HepG2 (cell line): Measurements from ENCODE around the gene CADPS2. TPM values are rescaled to one million over a fixed set of nuclear protein-coding genes. Genes with fewer than 3 reads are reported as not detected.
"Not testable (repeated sequence)": the region's sequence is repeated elsewhere in the genome, so short reads cannot be mapped to it uniquely, and the experiment has no call there.

Experiments used
- ARID4A ChIP-seq: sonication (generic); formaldehyde crosslinking; IDR thresholded peaks from 2 replicates; pipeline ENCODE4 v1.5.0; 2020; ENCODE audit warnings: mild to moderate bottlenecking, missing genetic modification reagents, borderline replicate concordance
- ASH2L ChIP-seq: fragments of 300-600, 200-600 bp; sonication (generic); IDR thresholded peaks from 2 replicates; pipeline ENCODE4 v1.7.0; 2017; ENCODE audit warnings: low read depth, mild to moderate bottlenecking, moderate library complexity, mixed read lengths, low read length; ENCODE audit not compliant: insufficient read length
- BHLHE40 ChIP-seq: IDR thresholded peaks from 2 replicates; pipeline ENCODE4 v1.6.1; 2011; ENCODE audit warnings: low read length, improper control_type of control experiment
- CREM ChIP-seq, 2 experiments: sonication (generic) in 1 of 2; formaldehyde crosslinking in 1 of 2; IDR thresholded peaks; 2 replicates each; pipeline versions ENCODE4 v1.4.0 to v1.6.1; 2016 to 2020; ENCODE audit warnings: antibody characterized with exemption in 1 of 2, mild to moderate bottlenecking in 1 of 2, missing genetic modification reagents in 1 of 2
- ETV5 ChIP-seq: IDR thresholded peaks from 2 replicates; pipeline ENCODE4 v1.6.1; 2018; ENCODE audit warnings: missing biosample characterization, missing genetic modification reagents, inconsistent platforms, borderline replicate concordance
- FOXK1 ChIP-seq: sonication (generic); formaldehyde crosslinking; IDR thresholded peaks from 2 replicates; pipeline ENCODE4 v1.4.0; 2020; ENCODE audit warnings: low read depth, missing genetic modification reagents, borderline replicate concordance
- FOXP1 ChIP-seq, 2 experiments: fragments of 450-650 bp in 1 of 2; IDR thresholded peaks; 2 replicates each; pipeline ENCODE4 v1.6.1; 2017 to 2018; ENCODE audit warnings: antibody characterized with exemption in 1 of 2
- IRF2 ChIP-seq: IDR thresholded peaks from 2 replicates; pipeline ENCODE4 v1.6.1; 2018; ENCODE audit warnings: missing genetic modification reagents, missing compliant biosample characterization
- ISL2 ChIP-seq: sonication (generic); formaldehyde crosslinking; IDR thresholded peaks from 2 replicates; pipeline ENCODE4 v1.5.0; 2020; ENCODE audit warnings: missing genetic modification reagents
- MAF1 ChIP-seq: sonication (generic); formaldehyde crosslinking; IDR thresholded peaks from 2 replicates; pipeline ENCODE4 v1.5.0; 2020; ENCODE audit warnings: missing genetic modification reagents, borderline replicate concordance
- MLX ChIP-seq: IDR thresholded peaks from 2 replicates; pipeline ENCODE4 v1.6.1; 2016
- NR1H2 ChIP-seq: sonication (generic); formaldehyde crosslinking; IDR thresholded peaks from 2 replicates; pipeline ENCODE4 v1.8.1; 2022; ENCODE audit warnings: low read depth, missing genetic modification reagents, borderline replicate concordance
- REPIN1 ChIP-seq: sonication (generic); formaldehyde crosslinking; IDR thresholded peaks from 2 replicates; pipeline ENCODE4 v1.8.0; 2022; ENCODE audit warnings: missing genetic modification reagents, low read depth, mild to moderate bottlenecking, borderline replicate concordance
- RXRB ChIP-seq: IDR thresholded peaks from 2 replicates; pipeline ENCODE4 v1.6.1; 2016; ENCODE audit warnings: borderline replicate concordance, missing genetic modification reagents, missing compliant biosample characterization
- SAP130 ChIP-seq: IDR thresholded peaks from 2 replicates; pipeline ENCODE4 v1.6.1; 2016; ENCODE audit warnings: low read depth
- TEAD3 ChIP-seq: optimal IDR thresholded peaks from 2 replicates; pipeline ENCODE3; 2016; ENCODE audit warnings: borderline replicate concordance
- THRA ChIP-seq: sonication (generic); formaldehyde crosslinking; IDR thresholded peaks from 2 replicates; pipeline ENCODE4 v1.4.0; 2020; ENCODE audit warnings: missing genetic modification reagents, borderline replicate concordance
- ZBTB43 ChIP-seq: sonication (generic); formaldehyde crosslinking; conservative IDR thresholded peaks from 2 replicates; pipeline ENCODE4 v1.4.0; 2020; ENCODE audit warnings: missing genetic modification reagents
- ZMYM4 ChIP-seq: sonication (generic); formaldehyde crosslinking; IDR thresholded peaks from 2 replicates; pipeline ENCODE4 v1.8.1; 2023; ENCODE audit warnings: mild to moderate bottlenecking, missing genetic modification reagents
- ZNF343 ChIP-seq: sonication (generic); formaldehyde crosslinking; IDR thresholded peaks from 2 replicates; pipeline ENCODE4 v1.4.0; 2020; ENCODE audit warnings: mild to moderate bottlenecking, missing genetic modification reagents
- ZSCAN31 ChIP-seq: sonication (generic); formaldehyde crosslinking; IDR thresholded peaks from 2 replicates; pipeline ENCODE4 v1.5.0; 2020; ENCODE audit warnings: low read depth, mild to moderate bottlenecking, missing genetic modification reagents
- polyA plus RNA-seq, 8 experiments: library from polyadenylated mRNA; depleted of rRNA in 3 of 8; stranded (reverse) in 7 of 8; unstranded in 1 of 8; fragments of >200 nt; fragmentation: Illumina TruSeq in 4 of 8; extraction: Trizol in 4 of 8; gene quantifications; 2 replicates each; pipeline versions ENCODE4 v1.2.1 to v1.2.3, GENCODE V29; 2011 to 2016; ENCODE audit warnings: low read depth in 4 of 8, missing spikeins in 1 of 8, mixed read lengths in 1 of 8; ENCODE audit not compliant: insufficient read depth in 1 of 8
- total RNA-seq, 5 experiments: library from RNA; depleted of rRNA; stranded (reverse); fragments of >200 nt; fragmentation: Illumina TruSeq; extraction: Trizol; gene quantifications; 2 replicates each; pipeline ENCODE4 v1.2.3, GENCODE V29; 2016; ENCODE audit warnings: low read depth in 1 of 5

CADPS2 gene
- total and polyA plus RNA-seq, 2 of the 13 experiments (the other 11 are each of a cell fraction or from before 2014, with no cell fraction given), result 17.6 to 43.8 TPM

- TF ChIP-seq ZMYM4 (CRISPR knock-in tag) (peak; percentile 95), MAF1 (0 out of 2 replicates have a peak, but pooled peaks have one; percentile 46), NR1H2 (CRISPR knock-in tag) (peak; percentile 74; the same call in 1 of the 2 replicates), CREM (IDR thresholded peaks at IDR 0.05) (peak; percentile 72), ASH2L (peak; percentile 45), ISL2 (peak; percentile 95), ARID4A (peak; percentile 62; the same call in 1 of the 2 replicates), ETV5 (CRISPR knock-in tag) (peak; percentile 42; the same call in 1 of the 2 replicates), RXRB (CRISPR knock-in tag) (peak; percentile 92), ZNF343 (CRISPR knock-in tag) (peak; percentile 20; the same call in 1 of the 2 replicates), TEAD3 (peak; percentile 75), ZSCAN31 (CRISPR knock-in tag) (peak; percentile 38; the same call in 1 of the 2 replicates), REPIN1 (CRISPR knock-in tag) (peak; percentile 81), ZBTB43 (CRISPR knock-in tag) (peak; percentile 73; the same call in 1 of the 2 replicates), MLX (CRISPR knock-in tag) (peak; percentile 84), SAP130 (CRISPR knock-in tag) (peak; percentile 75), FOXK1 (peak; percentile 79), BHLHE40 (0 out of 2 replicates have a peak, but pooled peaks have one; percentile 23), THRA (peak; percentile 40; the same call in 1 of the 2 replicates), IRF2 (peak; percentile 67; the same call in 1 of the 2 replicates), FOXP1 (IDR thresholded peaks at IDR 0.05) (peak; percentile 83), FOXP1 (CRISPR knock-in tag; IDR thresholded peaks at IDR 0.05) (peak; percentile 81)
- TF ChIP-seq CREM (CRISPR knock-in tag; IDR thresholded peaks at IDR 0.05), result not testable (repeated sequence)
These were observed 207.0 kb downstream of the CADPS2 start (continued) for GRCh38 chr7:122679269-122679709.
